OCI-LY7 (cell line): ENCODE measurements around the gene PHEX. TPM values are rescaled to one million over a fixed set of nuclear protein-coding genes. Genes with fewer than 3 reads are reported as not detected.

ENCODE experiments used
- BruUV-seq: library from RNA; stranded (reverse); fragments of 400-500 nt; replicated peaks from 2 replicates; lab custom pipeline; 2021; lab: Mats Ljungman, UMichigan
- CTCF ChIA-PET: fragments of 300-600 bp; sonication (Branson Sonifier 250); formaldehyde crosslinking; loops from one replicate; lab custom pipeline; 2022; ENCODE audit warnings: antibody characterized with exemption; ENCODE audit not compliant: unreplicated experiment; lab: Charles Lee
- POLR2A ChIA-PET: fragments of 300-600 bp; sonication (Branson Sonifier 250); formaldehyde crosslinking; loops from one replicate; lab custom pipeline; 2022; ENCODE audit warnings: antibody characterized with exemption; lab: Charles Lee
- DNase-seq: peaks from one replicate; pipeline ENCODE4 v3.0.0-alpha.2; 2015; ENCODE audit warnings: low spot score
- H2AFZ ChIP-seq: fragments of 200-600 bp; sonication (generic), shearing (Covaris generic); 2 replicates; pipeline ENCODE4 v1.6.1; 2014; ENCODE audit warnings: mild to moderate bottlenecking, antibody characterized with exemption, low read length, moderate library complexity
- H3K27ac ChIP-seq: fragments of 200-600 bp; sonication (generic); 2 replicates; pipeline ENCODE4 v1.5.1; 2014; ENCODE audit warnings: mixed run types, low read depth, mild to moderate bottlenecking, moderate library complexity, low read length, inconsistent platforms; ENCODE audit not compliant: poor library complexity, severe bottlenecking
- H3K36me3 ChIP-seq: fragments of 200-600 bp; sonication (generic); 2 replicates; pipeline ENCODE4 v1.6.1; 2014; ENCODE audit warnings: mild to moderate bottlenecking, antibody characterized with exemption, low read length, moderate library complexity, mixed read lengths; ENCODE audit not compliant: insufficient read depth
- H3K4me1 ChIP-seq: fragments of 200-600 bp; sonication (generic); 2 replicates; pipeline ENCODE4 v1.5.1; 2014; ENCODE audit warnings: mild to moderate bottlenecking, low read length; ENCODE audit not compliant: insufficient read depth, poor library complexity, severe bottlenecking
- H3K4me2 ChIP-seq: fragments of 200-600 bp; sonication (generic); 2 replicates; pipeline ENCODE4 v1.6.1; 2014; ENCODE audit warnings: mild to moderate bottlenecking, low read length
- H3K4me3 ChIP-seq: fragments of 200-600 bp; sonication (generic); 2 replicates; pipeline ENCODE4 v1.5.1; 2014; ENCODE audit warnings: mild to moderate bottlenecking, low read depth, low read length; ENCODE audit not compliant: poor library complexity, severe bottlenecking
- H3K79me2 ChIP-seq: fragments of 200-600 bp; sonication (generic); 2 replicates; pipeline ENCODE4 v1.6.1; 2016; ENCODE audit warnings: low read depth, mild to moderate bottlenecking, low read length, moderate library complexity, mixed read lengths; ENCODE audit not compliant: insufficient read depth
- H3K9me2 ChIP-seq: fragments of 200-600 bp; sonication (generic); 2 replicates; pipeline ENCODE4 v1.6.1; 2016; ENCODE audit warnings: mild to moderate bottlenecking, low read length, mixed read lengths; ENCODE audit not compliant: insufficient read depth
- H3K9me3 ChIP-seq: fragments of 200-600 bp; sonication (generic); 2 replicates; pipeline ENCODE4 v1.6.1; 2014; ENCODE audit warnings: mild to moderate bottlenecking, mixed run types, low read length, mixed read lengths
- H4K20me1 ChIP-seq: fragments of 200-600 bp; sonication (generic); 2 replicates; pipeline ENCODE4 v1.6.1; 2014; ENCODE audit warnings: mild to moderate bottlenecking, antibody characterized with exemption, low read length, moderate library complexity, mixed read lengths; ENCODE audit not compliant: insufficient read depth
- CTCF ChIP-seq: fragments of 200-600 bp; sonication (generic); conservative IDR thresholded peaks from 2 replicates; pipeline ENCODE4 v1.5.1; 2014; ENCODE audit warnings: mild to moderate bottlenecking, antibody characterized with exemption, low read length, moderate library complexity, mixed read lengths
- EZH2phosphoT487 ChIP-seq: fragments of 200-600 bp; sonication (generic); IDR thresholded peaks from 2 replicates; pipeline ENCODE4 v1.6.1; 2018; ENCODE audit warnings: low read depth, borderline replicate concordance, mild to moderate bottlenecking, mixed run types, antibody characterized with exemption, low read length, moderate library complexity, mixed read lengths
- intact Hi-C: fragments of 100-400 bp; cut with micrococcal nuclease; formaldehyde crosslinking; loops from one replicate; pipeline ENCODE4 v1.10.0; 2022; ENCODE audit not compliant: unreplicated experiment
- total RNA-seq, 2 experiments: library from RNA; depleted of rRNA in 1 of 2; stranded (reverse); fragments of >200 nt in 1 of 2; shearing (Covaris generic) in 1 of 2; gene quantifications; 2 replicates each; pipeline ENCODE4 v1.2.3, GENCODE V29; 2014 to 2022

PHEX gene
- total RNA-seq, 2 experiments from 2014 or later, result 0.09 TPM; not detected in 1

GRCh38 chrX:21993265-21993664, 38.9 kb upstream of the PHEX start:
- Histone ChIP-seq H3K79me2 (no peaks in the 10 kb centered on the region), H3K4me1 (no peaks in the 10 kb centered on the region), H3K27ac (no peak overlapping the region), H4K20me1 (no peaks in the 10 kb centered on the region), H3K9me3 (no peaks in the 10 kb centered on the region), H3K36me3 (peaks cover 23% of the 10 kb centered on the region), H3K4me3 (no peak overlapping the region), H2AFZ (no peak overlapping the region), H3K9me2 (no peaks in the 10 kb centered on the region), H3K4me2 (no peak overlapping the region)
- POLR2A ChIA-PET, result no interaction called here
- BruUV-seq, result no TSS peak
- DNase-seq, result no peak
- CTCF ChIA-PET, result no interaction called here
- intact Hi-C loops, result no loop called here
- TF ChIP-seq CTCF (no peak), EZH2phosphoT487 (no peak)

GRCh38 chrX:21996872-21997455, 35.2 kb upstream of the PHEX start:
- H2AFZ ChIP-seq, result no peak overlapping the region
- H3K4me2 ChIP-seq, result no peak overlapping the region
- no peak overlapping the region for H3K4me3 ChIP-seq
- no TSS peak for BruUV-seq
- no peak overlapping the region for H3K27ac ChIP-seq
- TF ChIP-seq EZH2phosphoT487, result no peak
- no peak for TF ChIP-seq CTCF
- H3K9me3 ChIP-seq, result no peaks in the 10 kb centered on the region
- no peaks in the 10 kb centered on the region for H3K4me1 ChIP-seq
- intact Hi-C loops, result no loop called here
- POLR2A ChIA-PET, result no interaction called here
- H3K79me2 ChIP-seq, result no peaks in the 10 kb centered on the region
- H4K20me1 ChIP-seq, result no peaks in the 10 kb centered on the region
- no peaks in the 10 kb centered on the region for H3K9me2 ChIP-seq
- peaks cover 12% of the 10 kb centered on the region; the same call in 1 of the 2 replicates for H3K36me3 ChIP-seq
- CTCF ChIA-PET, result no interaction called here
- no peak for DNase-seq

- ChIA-PET POLR2A (no interaction called here), CTCF (no interaction called here)
- Histone ChIP-seq H3K9me2 (no peaks in the 10 kb centered on the region), H3K27ac (no peak overlapping the region), H3K36me3 (peaks cover 6% of the 10 kb centered on the region; the same call in 1 of the 2 replicates), H4K20me1 (no peaks in the 10 kb centered on the region), H3K4me1 (no peaks in the 10 kb centered on the region), H3K9me3 (no peaks in the 10 kb centered on the region), H3K79me2 (no peaks in the 10 kb centered on the region), H2AFZ (no peak overlapping the region), H3K4me2 (no peak overlapping the region), H3K4me3 (no peak overlapping the region)
- no peak for DNase-seq
- TF ChIP-seq CTCF (no peak), EZH2phosphoT487 (no peak)
- intact Hi-C loops, result no loop called here
- BruUV-seq, result no TSS peak
Measured at GRCh38 chrX:21998037-21998436, 34.1 kb upstream of the PHEX start.
